Karpas-422 (cell line): ENCODE measurements around the gene SVOP. TPM values are rescaled to one million over a fixed set of nuclear protein-coding genes. Genes with fewer than 3 reads are reported as not detected.

ENCODE experiments used
- DNase-seq: peaks from one replicate; pipeline ENCODE4 v3.0.0-alpha.2; 2015
- H2AFZ ChIP-seq: fragments of 200-600 bp; sonication (generic); 2 replicates; pipeline ENCODE4 v1.6.1; 2014; ENCODE audit warnings: antibody characterized with exemption, low read length, mixed read lengths
- H3K27ac ChIP-seq: fragments of 200-600 bp; sonication (generic); 2 replicates; pipeline ENCODE4 v1.5.1; 2014; ENCODE audit warnings: mild to moderate bottlenecking, low read length, moderate library complexity
- H3K27me3 ChIP-seq: fragments of 200-600 bp; sonication (generic); 2 replicates; pipeline ENCODE4 v1.6.1; 2014; ENCODE audit warnings: low read length, mixed read lengths
- H3K36me3 ChIP-seq: fragments of 200-600 bp; sonication (generic); 2 replicates; pipeline ENCODE4 v1.6.1; 2014; ENCODE audit warnings: low read length, mixed read lengths; ENCODE audit not compliant: insufficient read depth
- H3K4me1 ChIP-seq: fragments of 200-600 bp; sonication (generic); 2 replicates; pipeline ENCODE4 v1.6.1; 2014; ENCODE audit warnings: mild to moderate bottlenecking, low read length, mixed read lengths
- H3K4me2 ChIP-seq: fragments of 200-600 bp; sonication (generic); 2 replicates; pipeline ENCODE4 v1.6.1; 2014; ENCODE audit warnings: low read length, low read depth, mild to moderate bottlenecking; ENCODE audit not compliant: poor library complexity, severe bottlenecking
- H3K4me3 ChIP-seq: fragments of 200-600 bp; sonication (generic); 2 replicates; pipeline ENCODE4 v1.5.1; 2014; ENCODE audit warnings: mild to moderate bottlenecking, antibody characterized with exemption, low read length, mixed read lengths
- H3K79me2 ChIP-seq: fragments of 200-600 bp; sonication (generic); 2 replicates; pipeline ENCODE4 v1.6.1; 2014; ENCODE audit warnings: mild to moderate bottlenecking, low read length, mixed read lengths
- H3K9ac ChIP-seq: fragments of 200-600 bp; sonication (generic); 2 replicates; pipeline ENCODE4 v1.6.0; 2014; ENCODE audit warnings: low read length
- H3K9me2 ChIP-seq: fragments of 200-600 bp; sonication (generic), shearing (Covaris generic); replicated peaks from 2 replicates; pipeline ENCODE4 v1.6.0; 2014; ENCODE audit warnings: mild to moderate bottlenecking, low read length, moderate library complexity; ENCODE audit not compliant: insufficient read depth
- H3K9me3 ChIP-seq: fragments of 300-700, 200-600 bp; sonication (generic); 2 replicates; pipeline ENCODE4 v1.6.1; 2014; ENCODE audit warnings: low read length, mixed read lengths
- H4K20me1 ChIP-seq: fragments of 200-600 bp; sonication (generic); 2 replicates; pipeline ENCODE4 v1.6.1; 2014; ENCODE audit warnings: mild to moderate bottlenecking, antibody characterized with exemption, low read length, low read depth; ENCODE audit not compliant: insufficient read depth
- total RNA-seq: library from RNA; depleted of rRNA; stranded (reverse); fragments of >200 nt; shearing (Covaris generic); gene quantifications from 2 replicates; pipeline ENCODE4 v1.2.3, GENCODE V29; 2014; ENCODE audit warnings: low replicate concordance

The SVOP gene
- total RNA-seq, 1 experiment from 2014 or later: not detected

- no peaks in the 10 kb centered on the region for H3K9me2 ChIP-seq
- no peak overlapping the region for H2AFZ ChIP-seq
- H3K4me1 ChIP-seq: no peaks in the 10 kb centered on the region
- no peak overlapping the region for H3K4me2 ChIP-seq
- H4K20me1 ChIP-seq: no peaks in the 10 kb centered on the region
- no peak overlapping the region for H3K27ac ChIP-seq
- H3K36me3 ChIP-seq: no peaks in the 10 kb centered on the region
- H3K4me3 ChIP-seq: no peak overlapping the region
- no peaks in the 10 kb centered on the region for H3K9me3 ChIP-seq
- no peak for DNase-seq
- no peak overlapping the region for H3K9ac ChIP-seq
- H3K79me2 ChIP-seq: no peaks in the 10 kb centered on the region
- H3K27me3 ChIP-seq: no peaks in the 10 kb centered on the region; the same call in 1 of the 2 replicates
Observed at GRCh38 chr12:108895220-108895802, 125.6 kb downstream of the SVOP start.

GRCh38 chr12:108890208-108890607 lies 130.7 kb downstream of the SVOP start:
- no peaks in the 10 kb centered on the region for H4K20me1 ChIP-seq
- no peak overlapping the region for H3K27ac ChIP-seq
- no peaks in the 10 kb centered on the region for H3K27me3 ChIP-seq
- H3K79me2 ChIP-seq: no peaks in the 10 kb centered on the region
- H2AFZ ChIP-seq: no peak overlapping the region
- no peaks in the 10 kb centered on the region for H3K9me2 ChIP-seq
- no peak overlapping the region for H3K4me3 ChIP-seq
- DNase-seq: peak; percentile 66
- no peaks in the 10 kb centered on the region for H3K4me1 ChIP-seq
- no peak overlapping the region for H3K4me2 ChIP-seq
- H3K9ac ChIP-seq: no peak overlapping the region
- H3K9me3 ChIP-seq: no peaks in the 10 kb centered on the region
- H3K36me3 ChIP-seq: no peaks in the 10 kb centered on the region

DNA sequence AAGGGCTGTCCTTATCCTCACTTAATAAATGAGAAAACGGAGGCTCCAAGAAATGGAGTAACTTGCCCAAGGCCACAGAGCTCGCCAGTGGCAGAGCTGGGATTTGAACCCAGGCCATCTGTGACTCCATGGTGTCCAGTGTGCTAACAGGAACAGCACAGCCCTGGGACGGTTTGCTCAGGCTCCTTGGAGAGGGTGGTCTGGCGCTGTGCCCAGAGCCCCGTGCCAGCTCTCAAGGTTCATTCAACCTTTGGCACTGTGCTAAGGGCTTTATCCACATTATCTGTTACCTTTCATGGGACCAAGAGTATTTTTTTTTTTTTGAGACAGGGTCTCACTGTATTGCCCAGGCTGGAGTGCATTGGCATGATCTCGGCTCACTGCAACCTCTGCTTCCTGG lies 132.8 kb downstream of the SVOP start:
- H3K9me2 ChIP-seq: no peaks in the 10 kb centered on the region
- no peak overlapping the region for H3K4me2 ChIP-seq
- no peaks in the 10 kb centered on the region for H4K20me1 ChIP-seq
- no peaks in the 10 kb centered on the region for H3K4me1 ChIP-seq
- no peak overlapping the region for H2AFZ ChIP-seq
- no peak for DNase-seq
- no peaks in the 10 kb centered on the region for H3K79me2 ChIP-seq
- H3K4me3 ChIP-seq: no peak overlapping the region
- H3K9me3 ChIP-seq: no peaks in the 10 kb centered on the region
- H3K27me3 ChIP-seq: no peaks in the 10 kb centered on the region
- no peak overlapping the region for H3K27ac ChIP-seq
- H3K36me3 ChIP-seq: no peaks in the 10 kb centered on the region
- H3K9ac ChIP-seq: no peak overlapping the region

GRCh38 chr12:108886873-108887629 lies 133.8 kb downstream of the SVOP start:
- H3K4me2 ChIP-seq: no peak overlapping the region
- no peak overlapping the region for H3K4me3 ChIP-seq
- no peaks in the 10 kb centered on the region for H3K27me3 ChIP-seq
- no peaks in the 10 kb centered on the region for H3K36me3 ChIP-seq
- H3K27ac ChIP-seq: no peak overlapping the region
- H2AFZ ChIP-seq: no peak overlapping the region
- no peaks in the 10 kb centered on the region for H3K79me2 ChIP-seq
- no peak overlapping the region for H3K9ac ChIP-seq
- H3K9me3 ChIP-seq: no peaks in the 10 kb centered on the region
- H3K4me1 ChIP-seq: no peaks in the 10 kb centered on the region
- H3K9me2 ChIP-seq: no peaks in the 10 kb centered on the region
- no peaks in the 10 kb centered on the region for H4K20me1 ChIP-seq
- peak; percentile 36 for DNase-seq

DNA sequence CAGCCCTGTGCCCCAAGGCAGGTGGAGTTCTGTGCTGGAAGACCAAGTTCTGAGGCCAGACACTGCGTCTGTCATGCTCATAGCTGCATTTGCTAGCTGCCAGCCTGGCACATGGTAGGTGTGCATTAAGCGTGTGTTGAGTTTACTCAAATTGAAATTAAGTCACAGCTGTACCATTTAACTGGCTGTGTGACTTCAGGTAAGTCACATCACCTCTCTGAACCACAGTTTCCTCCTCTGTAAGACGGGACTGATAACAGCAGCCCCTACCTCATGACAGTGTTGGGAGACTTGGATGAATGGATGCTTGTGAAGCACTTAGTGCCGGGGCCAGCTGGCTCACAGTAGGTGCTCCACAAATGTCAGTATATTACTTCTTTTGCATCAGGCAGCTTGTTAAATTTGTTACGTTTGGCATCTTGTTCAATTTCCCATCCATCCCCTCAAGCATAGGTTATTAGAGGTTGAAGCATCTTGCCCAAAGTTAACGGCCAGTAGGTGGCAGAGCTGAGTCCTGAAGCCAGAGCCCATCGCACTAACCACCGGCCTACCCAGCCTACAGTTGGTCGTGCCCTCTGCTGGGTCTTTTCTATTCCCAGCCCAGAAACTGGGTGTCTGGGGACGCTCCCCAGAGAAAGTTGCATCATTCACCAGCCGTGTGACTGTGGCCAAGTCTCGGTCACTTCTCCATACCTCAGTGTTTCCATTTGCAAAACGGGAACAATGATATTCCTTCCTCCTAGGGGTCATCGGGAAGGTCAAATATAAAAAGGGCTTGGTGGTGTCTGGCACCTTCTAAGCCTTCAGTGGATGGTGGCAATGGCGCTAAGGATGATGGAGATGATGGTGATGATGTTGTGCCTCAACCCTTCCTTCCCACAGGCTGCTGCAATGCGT lies 136.5 kb downstream of the SVOP start:
- no peaks in the 10 kb centered on the region for H3K9me2 ChIP-seq
- H3K27ac ChIP-seq: no peak overlapping the region
- H3K9ac ChIP-seq: no peak overlapping the region
- H4K20me1 ChIP-seq: no peaks in the 10 kb centered on the region
- H3K27me3 ChIP-seq: no peaks in the 10 kb centered on the region
- no peak overlapping the region for H3K4me2 ChIP-seq
- no peaks in the 10 kb centered on the region for H3K9me3 ChIP-seq
- H3K4me1 ChIP-seq: 0 out of 2 replicates have a peak, but pooled peaks cover 3% of the 10 kb centered on the region
- no peak overlapping the region for H3K4me3 ChIP-seq
- no peaks in the 10 kb centered on the region for H3K79me2 ChIP-seq
- no peaks in the 10 kb centered on the region for H3K36me3 ChIP-seq
- DNase-seq: peak; percentile 91
- no peak overlapping the region for H2AFZ ChIP-seq

GRCh38 chr12:108881953-108882352 lies 138.9 kb downstream of the SVOP start:
- H4K20me1 ChIP-seq: no peaks in the 10 kb centered on the region
- H3K4me1 ChIP-seq: 0 out of 2 replicates have a peak, but pooled peaks cover 3% of the 10 kb centered on the region
- H3K27me3 ChIP-seq: no peaks in the 10 kb centered on the region
- H3K4me3 ChIP-seq: no peak overlapping the region
- DNase-seq: no peak
- H3K9ac ChIP-seq: no peak overlapping the region
- no peak overlapping the region for H3K4me2 ChIP-seq
- H3K9me3 ChIP-seq: no peaks in the 10 kb centered on the region
- no peaks in the 10 kb centered on the region for H3K9me2 ChIP-seq
- H3K27ac ChIP-seq: no peak overlapping the region
- no peaks in the 10 kb centered on the region for H3K79me2 ChIP-seq
- H3K36me3 ChIP-seq: no peaks in the 10 kb centered on the region
- no peak overlapping the region for H2AFZ ChIP-seq

DNA sequence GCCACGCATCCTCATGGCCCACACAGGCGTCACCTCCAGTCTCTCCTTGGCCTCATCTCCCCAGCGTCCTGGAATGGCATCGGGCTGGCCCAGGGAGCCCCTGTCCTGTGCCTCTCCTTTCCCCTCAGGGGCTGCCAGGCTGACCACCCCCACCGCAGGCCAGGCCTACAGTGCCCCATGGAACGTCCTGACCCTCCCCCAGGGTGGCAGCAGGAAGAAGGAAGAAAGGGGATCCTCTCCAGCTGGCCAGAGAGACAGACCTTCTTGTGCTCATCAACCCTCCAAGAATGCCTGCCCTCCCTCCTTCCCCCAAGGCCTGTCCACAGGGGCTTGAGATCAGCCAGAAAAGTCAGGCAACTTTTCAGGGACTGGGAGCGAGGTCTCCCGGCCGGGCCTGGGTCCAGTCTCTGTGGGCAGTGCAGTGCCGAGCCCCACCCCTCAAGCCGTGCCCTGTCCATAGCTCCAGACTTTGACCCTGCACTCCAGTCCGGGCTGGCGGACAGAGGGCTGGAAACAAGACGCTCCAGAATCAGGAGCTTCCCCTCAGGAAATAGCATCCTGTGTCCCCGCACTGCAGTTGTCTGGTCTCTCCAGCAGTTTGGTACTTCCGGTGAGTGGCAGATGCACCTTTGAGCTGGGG lies 141.1 kb downstream of the SVOP start, which contains the start of gene DAO:
Gene DAO, plus strand, starts transcription at position 478 of the 640 bp plus-strand sequence. CDS start 4,915 bp downstream, outside the sequence.
- Histone ChIP-seq H3K79me2 (no peaks in the 10 kb centered on the region), H3K9me3 (no peaks in the 10 kb centered on the region), H4K20me1 (no peaks in the 10 kb centered on the region), H3K27ac (no peak within 1 kb of the TSS), H3K4me2 (no peak within 1 kb of the TSS), H3K4me3 (no peak within 1 kb of the TSS), H2AFZ (no peak within 1 kb of the TSS), H3K36me3 (no peaks in the 10 kb centered on the region), H3K4me1 (0 out of 2 replicates have a peak, but pooled peaks cover 3% of the 10 kb centered on the region), H3K9me2 (no peaks in the 10 kb centered on the region), H3K9ac (no peak within 1 kb of the TSS), H3K27me3 (no peaks in the 10 kb centered on the region)
- DNase-seq: peak; percentile 11
